Left renal pelvis (tissue), 4 donors: ENCODE data around the gene MBD6. TPM values are rescaled to one million over a fixed set of nuclear protein-coding genes. Genes with fewer than 3 reads are reported as not detected.
"Not testable (repeated sequence)": the region's sequence is repeated elsewhere in the genome, so short reads cannot be mapped to it uniquely, and the experiment has no call there.

Source experiments
- DNase-seq, 4 donors: peaks; one replicate each; pipeline ENCODE4 v3.0.0-alpha.2; 2013; ENCODE audit warnings: low read depth in 4 of 4, low spot score in 3 of 4
- polyA plus RNA-seq, 4 donors: library from polyadenylated mRNA; unstranded; fragments of 120-200 nt; gene quantifications; one replicate each; pipeline ENCODE4 v1.2.1, GENCODE V29; 2013; ENCODE audit not compliant: insufficient read length in 4 of 4

Gene MBD6
- polyA plus RNA-seq, 4 donors = 52.6 to 99.8 (median 61.2) TPM

GRCh38 chr12:57546438-57547287, 24.0 kb downstream of the MBD6 start, which contains the start of gene DCTN2:
Gene DCTN2 (minus strand): TSS chr12:57547192. CDS start chr12:57547063, 129 bp downstream.
- DNase-seq = peak; percentile 87 to 94 (median 90)

GRCh38 chr12:57547288-57548012, 24.8 kb downstream of the MBD6 start:
- DNase-seq = no peak

GRCh38 chr12:57548013-57548315, 25.3 kb downstream of the MBD6 start:
- DNase-seq = no peak

- DNase-seq = no peak
These were observed 25.9 kb downstream of the MBD6 start for GRCh38 chr12:57548488-57548887.

- DNase-seq = no peak
These were observed 26.7 kb downstream of the MBD6 start for GRCh38 chr12:57549203-57549908.

GRCh38 chr12:57549909-57550640, 27.5 kb downstream of the MBD6 start, which contains the start of gene KIF5A:
Gene KIF5A (plus strand): TSS chr12:57550044. CDS start chr12:57550272, 228 bp downstream.
- no peak for DNase-seq

- DNase-seq = no peak
These were observed 28.3 kb downstream of the MBD6 start for GRCh38 chr12:57550641-57551549.

GRCh38 chr12:57551637-57552305, 29.1 kb downstream of the MBD6 start:
- no peak for DNase-seq

- no peak for DNase-seq
These were observed 29.7 kb downstream of the MBD6 start for GRCh38 chr12:57552306-57552651.

GRCh38 chr12:57552835-57553313, 30.2 kb downstream of the MBD6 start:
- DNase-seq = no peak

GRCh38 chr12:57553343-57554202, 30.9 kb downstream of the MBD6 start:
- no peak for DNase-seq

- DNase-seq = no peak
These were observed 31.8 kb downstream of the MBD6 start for GRCh38 chr12:57554453-57554852.

GRCh38 chr12:57554897-57555296, 32.3 kb downstream of the MBD6 start:
- no peak for DNase-seq

- no peak for DNase-seq
These were observed 36.2 kb downstream of the MBD6 start for GRCh38 chr12:57558864-57559263.

GRCh38 chr12:57560516-57560915, 37.9 kb downstream of the MBD6 start:
- no peak for DNase-seq

GRCh38 chr12:57561117-57561516, 38.5 kb downstream of the MBD6 start:
- not testable (repeated sequence) for DNase-seq

- no peak for DNase-seq
These were observed 40.7 kb downstream of the MBD6 start for GRCh38 chr12:57563358-57563757.

GRCh38 chr12:57564178-57564740, 41.6 kb downstream of the MBD6 start:
- DNase-seq = no peak
